Thoracic aorta endothelial cell (primary cell): ENCODE data around the gene KCNH1. TPM values are rescaled to one million over a fixed set of nuclear protein-coding genes. Genes with fewer than 3 reads are reported as not detected.

Source experiments
- total RNA-seq: library from RNA; depleted of rRNA; stranded (reverse); fragments of >200 nt; gene quantifications from 2 replicates; pipeline ENCODE4 v1.2.3, GENCODE V29; 2012

KCNH1 gene
- total RNA-seq = under 0.01 TPM in 1 of 2 replicates, not detected in the other

GRCh38 chr1:211133836-211134669, at the start of gene KCNH1:
Gene KCNH1 (minus strand): TSS chr1:211134148. CDS start chr1:211133945, 203 bp downstream.

Other genes with a start within 250 kb of the KCNH1 start
- 29.4 and 29.7 TPM in 2 replicates for gene RCOR3, start 125.2 kb upstream of the KCNH1 start, total RNA-seq
- 12.6 and 13.0 TPM in 2 replicates for gene TRAF5, start 192.7 kb upstream of the KCNH1 start, total RNA-seq